Heart left ventricle (tissue), 16 donors: ENCODE data around the gene WNK2. TPM values are rescaled to one million over a fixed set of nuclear protein-coding genes. Genes with fewer than 3 reads are reported as not detected.

Source experiments
- ATAC-seq, 4 donors: fragments of 200-7000 bp; cut with Tn5 transposase; one replicate each; pipeline ENCODE4 v1.9.1; 2020 to 2022; ENCODE audit warnings: moderate library complexity in 4 of 4, mild to moderate bottlenecking in 3 of 4, moderate number of reproducible peaks in 1 of 4
- DNase-seq, 5 donors: peaks; one replicate each; pipeline ENCODE4 v3.0.0-alpha.2; 2020
- H3K27ac ChIP-seq, 12 donors: fragments of 200-600 bp; sonication (generic) in 4 of 12; one replicate each; pipeline versions ENCODE4 v1.5.0 to v1.8.0; 2016 to 2022; ENCODE audit warnings: mild to moderate bottlenecking in 2 of 12
- H3K27me3 ChIP-seq, 9 donors: fragments of 200-600 bp; sonication (generic) in 2 of 9; one replicate each; pipeline versions ENCODE4 v1.5.1 to v1.8.0; 2016 to 2022; ENCODE audit warnings: mild to moderate bottlenecking in 3 of 9
- H3K36me3 ChIP-seq, 9 donors: fragments of 200-600 bp; sonication (generic) in 2 of 9; one replicate each; pipeline versions ENCODE4 v1.5.0 to v1.8.0; 2018 to 2022; ENCODE audit warnings: mild to moderate bottlenecking in 2 of 9
- H3K4me1 ChIP-seq, 12 donors: fragments of 200-600 bp; sonication (generic) in 4 of 12; one replicate each; pipeline versions ENCODE4 v1.5.0 to v1.8.0; 2016 to 2022; ENCODE audit warnings: mild to moderate bottlenecking in 3 of 12
- H3K4me3 ChIP-seq, 12 donors: fragments of 200-600 bp; sonication (generic) in 4 of 12; one replicate each; pipeline versions ENCODE4 v1.5.0 to v1.8.0; 2017 to 2022; ENCODE audit warnings: mild to moderate bottlenecking in 9 of 12, moderate library complexity in 4 of 12
- H3K9me3 ChIP-seq, 12 donors: fragments of 200-600 bp; sonication (generic) in 4 of 12; one replicate each; pipeline versions ENCODE4 v1.5.0 to v1.8.0; 2016 to 2022; ENCODE audit warnings: mild to moderate bottlenecking in 1 of 12
- CTCF ChIP-seq, 12 donors: fragments of 200-600 bp; sonication (generic) in 4 of 12; IDR thresholded peaks; one replicate each; pipeline versions ENCODE4 v1.5.0 to v1.8.0; 2018 to 2022; ENCODE audit warnings: antibody characterized with exemption in 12 of 12, mild to moderate bottlenecking in 5 of 12
- POLR2A ChIP-seq, 2 donors: fragments of 450-650 bp; IDR thresholded peaks; one replicate each; pipeline ENCODE4 v1.6.1; 2017; ENCODE audit warnings: antibody characterized with exemption in 2 of 2, mild to moderate bottlenecking in 2 of 2, moderate library complexity in 2 of 2
- WGBS, 4 donors: extraction: QIAGEN DNeasy Blood & Tissue Kit in 2 of 4; methylation state at CpG; one replicate each; pipeline versions ENCODE4 v1.1.5 to v1.1.7; 2013 to 2018; 5-methylcytosine and 5-hydroxymethylcytosine counted together
- intact Hi-C, 10 donors: fragments of 100-400 bp; cut with DNase I; formaldehyde crosslinking; loops; one replicate each; pipeline versions ENCODE4 v1.11.1 to v1.14.2; 2022
- polyA plus RNA-seq, 2 donors: library from polyadenylated mRNA; stranded (reverse); fragments of 200-250 nt; gene quantifications; one replicate each; pipeline ENCODE4 v1.2.3, GENCODE V29; 2013
- total RNA-seq, 9 donors: library from RNA; depleted of rRNA in 2 of 9; stranded (reverse); fragments of >200 nt in 2 of 9; fragmentation: NEBNext Ultra II Directional in 3 of 9; extraction: Animal tissue kit (Norgen Biotek cat#: 25700) in 3 of 9; gene quantifications; one replicate each; pipeline versions ENCODE4 v1.1.0 to v1.2.4, GENCODE V29; 2016 to 2023
- donor health status: ischemic (EF 13 %, LVEDD 7.1; RV severe dilation, severe dysfunction).
- donor health status: healthy with polysubstance abuse.
- donor health status: DM: no; HTN: yes; CAD: no.
- donor health status: DM: no; HTN: no; CAD: no.
- donor health status: ischemic (EF 25% LVEDD 6.9; RV normal size, moderate dysfunction).
- donor health status: ischemic (EF 25% LVEDD 5.7; RV mildly dilated, moderate dysfunction).
- donor health status: healthy.
- donor health status: DM: yes; HTN: yes; CAD: no.
- donor health status: ischemic (EF 35%, LVEDD 5.7; RV mildly dilated, moderate dysfunction).
- donor health status: nonischemic (EF 11% LVEDD 7.7; RV severe dilation, severe dysfunction).
- donor health status: DM: yes; HTN: yes; CAD: no.
- donor health status: PGD.
- donor health status: ischemic (EF 29% LVEDD 5.4; RV normal size, mild dysfunction).
- donor health status: nonischemic (EF 23%, LVEDD 6.1; RV moderate dilation, normal function).

WNK2 gene
- total and polyA plus RNA-seq, 11 donors, result 29.4 to 206 (median 112) TPM

- DNase-seq (no peak), ATAC-seq (no peak)
- intact Hi-C loops, result no loop called here
- Histone ChIP-seq H3K27me3 (no peaks in the 10 kb centered on the region), H3K9me3 (no peaks in the 10 kb centered on the region), H3K4me1 (peaks cover 0 to 39% (median 9%) of the 10 kb centered on the region in 12 donors), H3K27ac (no peak overlapping the region), H3K36me3 (peaks cover 0 to 11% (median 0%) of the 10 kb centered on the region in 9 donors), H3K4me3 (no peak overlapping the region)
- WGBS, 4 donors, result 53 to 59% (median 59%) methylated on average over 17 of the region's 17 CpGs
- TF ChIP-seq CTCF (IDR thresholded peaks at IDR 0.05), result no peak
- TF ChIP-seq POLR2A (IDR thresholded peaks at IDR 0.05), result no peak
These were observed 113.0 kb downstream of the WNK2 start for GRCh38 chr9:93296889-93297480.

GRCh38 chr9:93297659-93298497 lies 113.9 kb downstream of the WNK2 start:
- intact Hi-C loops, result no loop called here
- H3K27me3 ChIP-seq, result no peaks in the 10 kb centered on the region
- peaks cover 0 to 11% (median 0%) of the 10 kb centered on the region in 9 donors for H3K36me3 ChIP-seq
- H3K4me1 ChIP-seq, result peaks cover 0 to 43% (median 14%) of the 10 kb centered on the region in 12 donors
- 62 to 85% (median 65%) methylated on average over 20 to 33 of the region's 33 CpGs for WGBS, 4 donors
- DNase-seq (no peak), ATAC-seq (no peak)
- H3K4me3 ChIP-seq, result no peak overlapping the region
- H3K9me3 ChIP-seq, result no peaks in the 10 kb centered on the region
- H3K27ac ChIP-seq, result no peak overlapping the region
- TF ChIP-seq POLR2A (IDR thresholded peaks at IDR 0.05), result no peak
- TF ChIP-seq CTCF (IDR thresholded peaks at IDR 0.05), result no peak

GRCh38 chr9:93298498-93299417 lies 114.8 kb downstream of the WNK2 start:
- H3K4me3 ChIP-seq, result no peak overlapping the region
- H3K27me3 ChIP-seq, result no peaks in the 10 kb centered on the region
- intact Hi-C loops, result no loop called here
- H3K36me3 ChIP-seq, result peaks cover 0 to 9% (median 0%) of the 10 kb centered on the region in 9 donors
- peaks cover 0 to 43% (median 14%) of the 10 kb centered on the region in 12 donors for H3K4me1 ChIP-seq
- 73 to 79% (median 76%) methylated on average over 20 to 26 of the region's 26 CpGs for WGBS, 4 donors
- ATAC-seq, result no peak
- TF ChIP-seq POLR2A (IDR thresholded peaks at IDR 0.05) (no peak), CTCF (IDR thresholded peaks at IDR 0.05) (no peak)
- no peak overlapping the region for H3K27ac ChIP-seq
- no peak for DNase-seq
- H3K9me3 ChIP-seq, result no peaks in the 10 kb centered on the region
